SU-DHL-6 (cell line): ENCODE results near the gene MOCOS.

Source experiments
- EZH2phosphoT487 ChIP-seq: fragments of 200-600 bp; sonication (generic), shearing (Covaris generic); conservative IDR thresholded peaks from 2 replicates; pipeline ENCODE4 v1.6.1; 2018; ENCODE audit warnings: mild to moderate bottlenecking, antibody characterized with exemption, low read length, moderate library complexity, mixed read lengths
- TF ChIP-seq, protein P1 (sequence below): fragments of 200-600 bp; sonication (generic); IDR thresholded peaks from one replicate; pipeline ENCODE4 v1.5.1; 2017; ENCODE audit warnings: antibody characterized with exemption, mild to moderate bottlenecking, low read length, moderate library complexity; ENCODE audit not compliant: insufficient read depth, poor library complexity, severe bottlenecking

DNA sequence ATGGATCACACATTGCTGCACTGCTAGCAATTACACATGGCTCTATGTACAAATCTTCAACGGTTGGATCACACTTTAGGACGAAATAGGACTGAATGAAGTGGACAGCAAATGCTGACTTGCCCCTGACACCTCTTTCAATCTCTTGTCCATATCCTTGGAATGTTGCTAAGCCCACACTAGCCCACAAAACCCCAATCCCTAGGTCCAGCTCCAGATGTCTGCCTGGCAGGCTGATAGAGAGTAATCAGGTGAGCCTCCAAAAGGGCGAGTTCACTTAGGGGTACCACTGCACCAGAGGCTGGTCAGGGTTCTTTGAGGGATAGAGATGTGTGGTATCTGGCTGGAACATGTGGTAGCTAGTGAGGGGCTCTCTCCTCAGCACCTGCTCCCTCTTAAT is 91.7 kb downstream of the MOCOS start:
- TF ChIP-seq, protein P1, sequence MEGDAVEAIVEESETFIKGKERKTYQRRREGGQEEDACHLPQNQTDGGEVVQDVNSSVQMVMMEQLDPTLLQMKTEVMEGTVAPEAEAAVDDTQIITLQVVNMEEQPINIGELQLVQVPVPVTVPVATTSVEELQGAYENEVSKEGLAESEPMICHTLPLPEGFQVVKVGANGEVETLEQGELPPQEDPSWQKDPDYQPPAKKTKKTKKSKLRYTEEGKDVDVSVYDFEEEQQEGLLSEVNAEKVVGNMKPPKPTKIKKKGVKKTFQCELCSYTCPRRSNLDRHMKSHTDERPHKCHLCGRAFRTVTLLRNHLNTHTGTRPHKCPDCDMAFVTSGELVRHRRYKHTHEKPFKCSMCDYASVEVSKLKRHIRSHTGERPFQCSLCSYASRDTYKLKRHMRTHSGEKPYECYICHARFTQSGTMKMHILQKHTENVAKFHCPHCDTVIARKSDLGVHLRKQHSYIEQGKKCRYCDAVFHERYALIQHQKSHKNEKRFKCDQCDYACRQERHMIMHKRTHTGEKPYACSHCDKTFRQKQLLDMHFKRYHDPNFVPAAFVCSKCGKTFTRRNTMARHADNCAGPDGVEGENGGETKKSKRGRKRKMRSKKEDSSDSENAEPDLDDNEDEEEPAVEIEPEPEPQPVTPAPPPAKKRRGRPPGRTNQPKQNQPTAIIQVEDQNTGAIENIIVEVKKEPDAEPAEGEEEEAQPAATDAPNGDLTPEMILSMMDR: no peak
- no peak for TF ChIP-seq EZH2phosphoT487
